NCI-H446 (cell line): Measurements from ENCODE around the gene HERC6.
"Not testable (repeated sequence)": the region's sequence is repeated elsewhere in the genome, so short reads cannot be mapped to it uniquely, and the experiment has no call there.

Experiments used
- DNase-seq, 2 experiments: peaks; one replicate each; lab custom pipeline; 2025; lab: John Stamatoyannopoulos, UW

The HERC6 gene

GRCh38 chr4:88447371-88448095, 68.9 kb downstream of the HERC6 start:
- DNase-seq, result no peak

GRCh38 chr4:88448211-88448765, 69.6 kb downstream of the HERC6 start:
- not testable (repeated sequence) for DNase-seq

- DNase-seq, result no peak
Measured at GRCh38 chr4:88448889-88449288, 70.2 kb downstream of the HERC6 start.

DNA sequence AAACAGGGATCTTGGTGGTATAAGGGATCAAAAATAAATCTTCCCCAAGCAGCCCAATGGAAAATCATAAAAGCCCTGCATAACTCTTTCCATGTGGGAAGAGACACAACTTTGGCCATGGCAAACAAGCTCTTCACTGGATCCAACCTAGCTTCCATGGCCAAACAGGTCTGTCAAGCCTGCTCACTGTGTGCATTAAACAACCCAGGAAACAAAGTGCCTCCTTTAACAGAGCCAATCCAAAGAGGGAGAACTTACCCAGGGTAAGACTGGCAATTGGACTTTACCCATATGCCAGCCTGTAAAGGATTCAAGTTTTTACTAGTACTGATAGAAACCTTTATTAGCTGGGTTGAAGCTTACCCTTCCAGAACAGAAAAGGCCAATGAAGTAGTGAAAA, 70.6 kb downstream of the HERC6 start:
- no peak for DNase-seq

- no peak for DNase-seq
Measured at GRCh38 chr4:88451205-88451604, 72.6 kb downstream of the HERC6 start.

- DNase-seq, result no peak
Measured at GRCh38 chr4:88452912-88453311, 74.3 kb downstream of the HERC6 start.

DNA sequence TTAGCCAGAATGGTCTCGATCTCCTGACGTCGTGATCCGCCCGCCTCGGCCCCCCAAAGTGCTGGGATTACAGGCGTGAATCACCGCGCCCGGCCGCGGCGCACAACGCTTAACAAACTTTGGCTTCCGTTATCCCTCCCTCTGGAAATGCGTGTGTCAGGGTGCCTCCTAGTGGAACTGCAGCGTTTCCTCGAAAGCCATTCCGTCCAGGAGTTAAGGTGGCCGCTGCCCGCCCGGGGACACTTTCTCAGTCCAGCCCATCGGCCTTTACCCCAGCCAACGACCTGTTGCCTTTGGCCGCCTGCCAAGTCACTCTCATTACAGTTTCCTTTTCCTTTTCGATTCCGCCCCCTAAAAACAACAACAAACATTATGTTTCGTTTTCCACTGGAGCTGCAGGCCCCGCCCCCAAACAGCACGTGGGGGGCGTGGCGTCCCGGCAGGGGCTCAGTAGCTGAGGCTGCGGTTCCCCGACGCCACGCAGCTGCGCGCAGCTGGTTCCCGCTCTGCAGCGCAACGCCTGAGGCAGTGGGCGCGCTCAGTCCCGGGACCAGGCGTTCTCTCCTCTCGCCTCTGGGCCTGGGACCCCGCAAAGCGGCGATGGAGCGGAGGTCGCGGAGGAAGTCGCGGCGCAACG, 78.1 kb downstream of the HERC6 start, which contains the start of gene HERC5:
Gene HERC5 (plus strand): TSS at position 450 of the 637 bp plus-strand sequence. CDS start 151 bp downstream, at position 601.
- no peak for DNase-seq

DNA sequence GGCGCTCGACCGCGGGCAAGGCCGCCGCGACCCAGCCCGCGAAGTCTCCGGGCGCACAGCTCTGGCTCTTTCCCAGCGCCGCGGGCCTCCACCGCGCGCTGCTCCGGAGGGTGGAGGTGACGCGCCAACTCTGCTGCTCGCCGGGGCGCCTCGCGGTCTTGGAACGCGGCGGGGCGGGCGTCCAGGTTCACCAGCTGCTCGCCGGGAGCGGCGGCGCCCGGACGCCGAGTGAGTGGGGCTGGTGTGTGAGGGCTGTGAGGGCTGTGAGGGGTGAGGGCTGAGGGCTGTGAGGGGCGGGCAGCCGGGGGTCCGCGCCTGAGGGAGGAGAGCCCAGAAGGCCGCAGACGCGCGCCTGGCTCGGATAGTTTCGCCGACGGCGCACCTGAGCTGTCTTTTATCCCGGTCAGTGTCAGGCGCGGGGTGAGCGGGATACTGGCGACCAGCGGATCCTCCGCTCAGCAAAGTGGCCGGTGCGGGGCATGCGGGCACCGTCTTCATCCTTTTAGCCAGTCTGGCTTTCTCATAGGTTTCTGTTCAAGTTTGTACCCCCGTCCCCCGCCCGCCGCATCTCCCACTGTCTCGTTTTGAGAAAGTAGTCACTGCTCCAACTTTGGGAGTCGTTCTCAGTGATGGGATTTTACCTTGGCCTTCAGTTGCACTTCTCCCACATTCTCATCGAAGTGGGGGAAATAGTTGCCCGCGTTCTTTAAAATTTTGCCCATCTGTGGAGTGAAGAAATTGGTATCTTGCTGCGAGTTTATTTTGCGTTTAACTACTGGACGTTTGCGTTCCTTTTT, 78.9 kb downstream of the HERC6 start:
- no peak for DNase-seq

GRCh38 chr4:88458104-88458740, 79.6 kb downstream of the HERC6 start:
- DNase-seq, result no peak

DNA sequence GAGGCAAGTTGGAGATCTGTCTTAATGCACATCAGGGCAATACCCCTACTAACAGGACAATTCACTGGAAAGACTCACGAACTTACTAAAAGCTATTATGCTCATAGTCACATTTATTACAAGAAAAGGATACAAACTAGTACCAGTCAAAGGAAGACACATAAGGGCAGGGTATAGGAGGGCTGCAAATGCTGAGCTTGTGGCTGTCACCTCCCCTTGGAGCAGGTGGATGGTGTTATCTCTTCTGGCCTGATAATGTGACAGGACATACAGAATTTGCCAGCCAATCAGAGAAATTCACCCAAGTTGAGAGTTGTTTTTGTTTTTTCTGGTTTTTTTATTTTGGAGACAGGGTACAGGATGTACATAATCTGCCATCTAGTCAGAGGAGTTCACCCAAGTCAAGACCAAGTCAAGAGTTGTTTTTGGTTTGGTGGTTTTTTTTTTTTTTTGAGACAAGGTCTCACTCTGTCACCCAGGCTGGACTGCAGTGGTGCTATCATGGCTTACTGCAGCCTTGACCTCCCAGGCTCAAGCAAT, 87.1 kb downstream of the HERC6 start:
- DNase-seq, result no peak

DNA sequence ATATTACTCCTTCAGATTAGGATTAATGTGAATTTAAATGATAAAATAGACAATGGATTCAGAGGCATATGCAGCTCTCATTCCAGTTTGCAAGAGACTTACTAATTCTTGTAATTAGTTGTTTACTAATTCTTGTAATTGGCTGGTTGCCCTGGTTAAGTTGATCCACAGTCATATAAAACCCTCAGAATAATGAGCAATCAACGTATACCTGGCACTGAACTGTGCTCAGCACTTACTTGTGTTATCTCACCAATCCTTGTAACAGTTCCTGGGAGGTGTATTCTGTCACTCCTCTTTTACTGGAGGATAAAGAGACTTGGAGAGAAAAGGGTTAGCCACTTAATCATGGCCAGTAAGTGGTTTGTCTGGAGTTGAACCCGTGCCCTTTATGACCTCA, 88.7 kb downstream of the HERC6 start:
- DNase-seq, result no peak

GRCh38 chr4:88477229-88477860, 98.7 kb downstream of the HERC6 start:
- no peak for DNase-seq

DNA sequence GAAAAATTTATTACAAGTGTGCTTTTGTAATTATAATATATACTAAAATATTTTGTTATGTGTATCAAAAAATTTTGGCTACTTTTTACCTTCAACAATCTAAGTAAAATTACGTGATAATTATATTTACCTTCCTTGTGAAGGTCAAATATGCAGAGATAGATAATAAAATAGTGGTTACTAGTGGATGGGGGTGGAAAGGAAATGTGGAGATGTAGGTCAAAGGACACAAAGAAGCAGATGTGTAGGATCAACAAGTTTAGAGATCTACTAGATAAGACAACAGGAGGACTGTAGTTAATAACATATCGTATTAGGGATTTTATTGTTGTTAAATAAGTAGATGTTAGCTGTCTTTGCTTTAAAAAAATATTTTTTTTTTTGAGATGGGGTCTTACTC, 99.6 kb downstream of the HERC6 start:
- DNase-seq, result no peak

- no peak for DNase-seq
Measured at GRCh38 chr4:88481537-88481936, 102.9 kb downstream of the HERC6 start.

DNA sequence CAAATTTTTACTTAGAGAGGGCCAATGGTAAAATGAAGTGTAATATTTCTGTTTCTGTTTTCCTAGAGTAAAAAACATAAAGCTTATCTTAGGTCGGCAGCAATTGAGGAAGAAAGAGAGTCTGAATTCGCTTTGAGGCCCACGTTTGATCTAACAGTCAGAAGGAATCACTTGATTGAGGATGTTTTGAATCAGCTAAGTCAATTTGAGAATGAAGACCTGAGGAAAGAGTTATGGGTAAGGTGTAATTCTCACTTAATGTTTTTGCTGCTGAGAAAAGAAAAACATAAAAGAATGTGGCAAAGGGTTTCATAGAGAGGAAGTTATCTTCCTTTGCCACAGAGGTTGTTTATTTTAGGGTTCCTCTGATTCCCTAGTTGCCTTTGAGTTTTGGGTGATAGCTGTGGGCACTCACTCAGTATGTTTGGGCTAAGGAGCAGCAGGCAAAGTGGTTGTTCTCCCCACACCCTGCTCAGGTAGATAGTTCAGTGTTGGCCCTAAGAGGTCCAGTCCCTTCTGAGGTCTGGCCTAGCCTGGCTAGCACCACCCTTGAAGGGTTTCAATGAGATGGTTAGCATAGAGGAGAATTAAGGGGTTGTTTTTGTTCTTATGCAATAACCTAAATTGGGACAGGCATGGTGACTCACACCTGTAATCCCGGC, 110.6 kb downstream of the HERC6 start:
- no peak for DNase-seq
